Bronchial epithelial cell (primary cell): ENCODE results near the gene GPN1. TPM values are rescaled to one million over a fixed set of nuclear protein-coding genes. Genes with fewer than 3 reads are reported as not detected.

ENCODE experiments used
- DNase-seq: peaks from one replicate; pipeline ENCODE4 v3.0.0-alpha.2; 2010; ENCODE audit warnings: low read depth
- FAIRE-seq: peaks from 2 replicates; lab custom pipeline; 2011; peaks lifted over from hg19 to GRCh38; lab: Jason Lieb, UNC
- H3K27me3 ChIP-seq: 2 replicates; pipeline ENCODE4 v1.5.1; 2011; ENCODE audit warnings: low read length; ENCODE audit not compliant: control insufficient read depth, insufficient read depth
- H3K36me3 ChIP-seq: 2 replicates; pipeline ENCODE4 v1.5.1; 2011; ENCODE audit warnings: low read length; ENCODE audit not compliant: control insufficient read depth, insufficient read depth
- H3K4me3 ChIP-seq: 2 replicates; pipeline ENCODE4 v1.5.1; 2011; ENCODE audit warnings: mild to moderate bottlenecking, low read depth, low read length, control low read depth
- CTCF ChIP-seq: IDR thresholded peaks from 2 replicates; pipeline ENCODE4 v1.5.1; 2011; ENCODE audit warnings: mild to moderate bottlenecking, moderate library complexity, low read length, control low read depth, inconsistent platforms; ENCODE audit not compliant: insufficient read depth, severe bottlenecking
- total RNA-seq: library from RNA; depleted of rRNA; stranded (reverse); fragments of >200 nt; gene quantifications from 2 replicates; pipeline ENCODE4 v1.2.1, GENCODE V29; 2014

GPN1 gene
- total RNA-seq, 1 donor from 2014 or later: 47.9 TPM

- FAIRE-seq (no peak), DNase-seq (peak; percentile 99)
- no peak overlapping the region for H3K4me3 ChIP-seq
- no peaks in the 10 kb centered on the region for H3K27me3 ChIP-seq
- peaks cover 14% of the 10 kb centered on the region for H3K36me3 ChIP-seq
- no peak for TF ChIP-seq CTCF
Measured at GRCh38 chr2:27638037-27638637, 9.3 kb downstream of the GPN1 start.

GRCh38 chr2:27638709-27639108 is 9.9 kb downstream of the GPN1 start:
- no peak for FAIRE-seq

GRCh38 chr2:27640722-27641245 is 11.9 kb downstream of the GPN1 start:
- peak; percentile 32 for FAIRE-seq
- H3K36me3 ChIP-seq: peaks cover 10% of the 10 kb centered on the region
- no peak for DNase-seq
- H3K27me3 ChIP-seq: no peaks in the 10 kb centered on the region
- no peak overlapping the region for H3K4me3 ChIP-seq
- TF ChIP-seq CTCF: no peak

More at GRCh38 chr2:27638709-27639108, 9.9 kb downstream of the GPN1 start:
- no peak for TF ChIP-seq CTCF
- Histone ChIP-seq H3K4me3 (no peak overlapping the region), H3K36me3 (peaks cover 13% of the 10 kb centered on the region), H3K27me3 (no peaks in the 10 kb centered on the region)
- peak; percentile 79 for DNase-seq

GRCh38 chr2:27645197-27645596 is 16.3 kb downstream of the GPN1 start:
- FAIRE-seq (no peak), DNase-seq (no peak)
- no peaks in the 10 kb centered on the region for H3K27me3 ChIP-seq
- TF ChIP-seq CTCF: no peak
- H3K36me3 ChIP-seq: peaks cover 7% of the 10 kb centered on the region
- H3K4me3 ChIP-seq: no peak overlapping the region

- Histone ChIP-seq H3K4me3 (no peak overlapping the region), H3K27me3 (no peaks in the 10 kb centered on the region), H3K36me3 (peaks cover 6% of the 10 kb centered on the region)
- FAIRE-seq (no peak), DNase-seq (peak; percentile 11)
- TF ChIP-seq CTCF: no peak
Measured at GRCh38 chr2:27647289-27647688, 18.4 kb downstream of the GPN1 start.

- no peak for TF ChIP-seq CTCF
Measured at GRCh38 chr2:27647737-27648136, 18.9 kb downstream of the GPN1 start.

More at GRCh38 chr2:27647737-27648136, 18.9 kb downstream of the GPN1 start:
- no peak for DNase-seq
- no peak for FAIRE-seq
- Histone ChIP-seq H3K27me3 (no peaks in the 10 kb centered on the region), H3K36me3 (peaks cover 5% of the 10 kb centered on the region), H3K4me3 (no peak overlapping the region)
